Measurements from ENCODE around the gene TRIM56.
"Not testable (repeated sequence)": the region's sequence is repeated elsewhere in the genome, so short reads cannot be mapped to it uniquely, and the experiment has no call there.

TRIM56 gene

DNA sequence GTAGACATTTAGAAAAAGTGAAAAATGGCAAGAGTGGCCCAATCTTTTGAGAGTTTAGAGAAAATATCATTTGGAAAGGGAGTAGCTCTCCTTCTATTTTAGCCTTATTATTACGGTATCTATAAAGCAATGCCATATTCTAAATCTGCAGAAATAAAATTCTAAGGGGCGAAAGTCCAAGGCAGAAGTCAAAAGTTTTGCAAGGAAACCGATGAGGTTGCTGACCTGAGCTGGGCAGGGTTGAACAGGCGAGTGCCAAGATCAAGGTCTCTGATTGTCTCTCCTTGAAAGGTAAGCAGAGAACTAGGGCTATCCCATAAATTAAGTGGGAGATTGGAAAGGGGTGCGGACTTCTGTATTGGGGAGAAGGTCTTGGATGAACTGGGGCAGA is 11.7 kb downstream of the TRIM56 start:
- no peak for TF ChIP-seq POLR2A (IDR thresholded peaks at IDR 0.05; ENCODE audit: extremely low read depth, insufficient read length)
- TF ChIP-seq MAX (IDR thresholded peaks at IDR 0.05; ENCODE audit: low read depth, low read length), result no peak
- TF ChIP-seq MYC (IDR thresholded peaks at IDR 0.05; ENCODE audit: low read depth, low read length), result no peak
- TF ChIP-seq, protein P1, sequence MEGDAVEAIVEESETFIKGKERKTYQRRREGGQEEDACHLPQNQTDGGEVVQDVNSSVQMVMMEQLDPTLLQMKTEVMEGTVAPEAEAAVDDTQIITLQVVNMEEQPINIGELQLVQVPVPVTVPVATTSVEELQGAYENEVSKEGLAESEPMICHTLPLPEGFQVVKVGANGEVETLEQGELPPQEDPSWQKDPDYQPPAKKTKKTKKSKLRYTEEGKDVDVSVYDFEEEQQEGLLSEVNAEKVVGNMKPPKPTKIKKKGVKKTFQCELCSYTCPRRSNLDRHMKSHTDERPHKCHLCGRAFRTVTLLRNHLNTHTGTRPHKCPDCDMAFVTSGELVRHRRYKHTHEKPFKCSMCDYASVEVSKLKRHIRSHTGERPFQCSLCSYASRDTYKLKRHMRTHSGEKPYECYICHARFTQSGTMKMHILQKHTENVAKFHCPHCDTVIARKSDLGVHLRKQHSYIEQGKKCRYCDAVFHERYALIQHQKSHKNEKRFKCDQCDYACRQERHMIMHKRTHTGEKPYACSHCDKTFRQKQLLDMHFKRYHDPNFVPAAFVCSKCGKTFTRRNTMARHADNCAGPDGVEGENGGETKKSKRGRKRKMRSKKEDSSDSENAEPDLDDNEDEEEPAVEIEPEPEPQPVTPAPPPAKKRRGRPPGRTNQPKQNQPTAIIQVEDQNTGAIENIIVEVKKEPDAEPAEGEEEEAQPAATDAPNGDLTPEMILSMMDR (IDR thresholded peaks at IDR 0.05; ENCODE audit: low read depth, low read length), result no peak
- no peak for DNase-seq (ENCODE audit: low read depth)

GRCh38 chr7:101097561-101097960 is 12.3 kb downstream of the TRIM56 start:
- H3K4me3 ChIP-seq (ENCODE audit: low read depth, low read length), result no peak overlapping the region
- TF ChIP-seq, protein P1 (IDR thresholded peaks at IDR 0.05; ENCODE audit: low read depth, low read length), result no peak
- no peak for TF ChIP-seq POLR2A (IDR thresholded peaks at IDR 0.05; ENCODE audit: extremely low read depth, insufficient read length)
- TF ChIP-seq MAX (IDR thresholded peaks at IDR 0.05; ENCODE audit: low read depth, low read length), result no peak
- TF ChIP-seq MYC (IDR thresholded peaks at IDR 0.05; ENCODE audit: low read depth, low read length), result no peak
- DNase-seq (ENCODE audit: low read depth), result no peak

More for the DNA sequence above, 11.7 kb downstream of the TRIM56 start:
- no peak overlapping the region for H3K4me3 ChIP-seq (ENCODE audit: low read depth, low read length)

- peak; percentile 99 for DNase-seq (ENCODE audit: low read depth)
- TF ChIP-seq, protein P1 (IDR thresholded peaks at IDR 0.05; ENCODE audit: low read depth, low read length), result no peak
- peak; percentile 41; the same call in 1 of the 2 replicates for TF ChIP-seq MYC (IDR thresholded peaks at IDR 0.05; ENCODE audit: low read depth, low read length)
- no peak for TF ChIP-seq POLR2A (IDR thresholded peaks at IDR 0.05; ENCODE audit: extremely low read depth, insufficient read length)
- peak; percentile 88 for TF ChIP-seq MAX (IDR thresholded peaks at IDR 0.05; ENCODE audit: low read depth, low read length)
- peak overlapping the region; percentile 6 for H3K4me3 ChIP-seq (ENCODE audit: low read depth, low read length)
Measured at GRCh38 chr7:101099969-101100781, 14.9 kb downstream of the TRIM56 start.

DNA sequence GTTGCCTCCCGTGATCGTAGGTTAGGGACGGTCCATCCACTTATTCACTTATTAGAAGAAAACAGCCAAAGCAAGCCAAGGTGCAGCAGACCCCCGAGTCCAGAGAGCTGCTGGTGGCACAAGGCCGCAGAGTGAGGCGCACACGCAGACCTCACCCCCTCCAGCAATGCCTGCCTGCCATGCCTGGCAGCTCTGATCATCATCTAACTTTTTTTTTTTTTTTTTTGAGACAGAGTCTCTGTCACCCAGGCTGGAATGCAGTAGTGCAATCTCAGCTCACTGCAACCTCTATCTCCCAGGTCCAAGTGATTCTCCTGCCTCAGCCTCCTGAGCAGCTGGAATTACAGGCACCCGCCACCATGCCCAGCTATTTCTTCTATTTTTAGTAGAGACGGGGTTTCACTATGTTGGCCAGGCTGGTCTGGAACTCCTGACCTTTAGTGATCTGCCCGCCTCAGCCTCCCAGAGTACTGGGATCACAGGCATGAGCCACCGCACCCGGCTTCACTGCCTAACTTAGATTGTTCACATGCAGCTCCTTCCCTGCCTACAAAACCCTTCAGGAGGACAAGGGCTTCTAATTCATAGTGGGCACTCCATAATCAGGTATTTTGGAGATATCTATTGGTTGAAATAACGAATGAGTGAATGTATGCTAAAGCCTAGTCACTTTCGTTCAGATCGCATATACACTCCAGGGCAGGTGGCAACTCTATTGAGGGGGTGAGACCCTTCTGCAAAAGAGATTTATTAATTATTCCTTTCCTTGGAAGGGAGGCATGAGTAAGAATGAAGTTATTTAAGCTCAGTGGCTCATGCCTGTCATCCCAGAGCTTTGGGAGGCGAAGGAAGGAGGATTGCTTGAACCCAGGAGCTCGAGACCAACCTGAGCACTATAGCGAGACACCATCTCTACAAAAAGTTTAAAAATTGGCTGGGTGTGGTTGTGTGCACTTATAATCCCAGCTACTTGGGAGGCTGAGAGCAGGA is 15.9 kb downstream of the TRIM56 start:
- H3K4me3 ChIP-seq (ENCODE audit: low read depth, low read length), result peak overlapping the region; percentile 6
- DNase-seq (ENCODE audit: low read depth), result no peak
- no peak for TF ChIP-seq MAX (IDR thresholded peaks at IDR 0.05; ENCODE audit: low read depth, low read length)
- no peak for TF ChIP-seq POLR2A (IDR thresholded peaks at IDR 0.05; ENCODE audit: extremely low read depth, insufficient read length)
- TF ChIP-seq MYC (IDR thresholded peaks at IDR 0.05; ENCODE audit: low read depth, low read length), result no peak
- TF ChIP-seq, protein P1 (IDR thresholded peaks at IDR 0.05; ENCODE audit: low read depth, low read length), result no peak

GRCh38 chr7:101102026-101102425 is 16.7 kb downstream of the TRIM56 start:
- no peak for DNase-seq (ENCODE audit: low read depth)
- TF ChIP-seq, protein P1 (IDR thresholded peaks at IDR 0.05; ENCODE audit: low read depth, low read length), result no peak
- TF ChIP-seq MYC (IDR thresholded peaks at IDR 0.05; ENCODE audit: low read depth, low read length), result no peak
- TF ChIP-seq POLR2A (IDR thresholded peaks at IDR 0.05; ENCODE audit: extremely low read depth, insufficient read length), result no peak
- TF ChIP-seq MAX (IDR thresholded peaks at IDR 0.05; ENCODE audit: low read depth, low read length), result no peak
- no peak overlapping the region for H3K4me3 ChIP-seq (ENCODE audit: low read depth, low read length)

DNA sequence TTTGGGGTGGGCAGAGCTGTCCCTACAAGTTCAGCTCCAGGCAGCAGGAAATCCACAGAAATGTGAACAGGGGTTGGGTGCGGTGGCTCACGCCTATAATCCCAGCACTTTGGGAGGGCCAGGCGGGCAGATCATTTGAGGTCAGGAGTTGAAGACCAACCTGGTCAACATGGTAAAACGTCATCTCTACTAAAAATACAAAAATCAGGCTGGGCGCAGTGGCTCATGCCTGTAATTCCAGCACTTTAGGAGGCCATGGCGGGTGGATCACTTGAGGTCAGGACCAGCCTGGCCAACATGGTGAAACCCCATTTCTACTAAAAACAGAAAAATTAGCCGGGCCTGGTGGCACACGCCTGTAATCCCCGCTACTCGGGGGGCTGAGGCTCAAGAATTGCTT is 18.4 kb downstream of the TRIM56 start:
- not testable (repeated sequence) for DNase-seq (ENCODE audit: low read depth); H3K4me3 ChIP-seq (ENCODE audit: low read depth, low read length)
